Measurements from ENCODE around the gene FRAS1.

GRCh38 chr4:78441756-78442155, 384.6 kb downstream of the FRAS1 start:
- no peak for TF ChIP-seq CTCF (conservative IDR thresholded peaks at IDR 0.05 in 1 of 2, IDR thresholded peaks at IDR 0.05 in 1 of 2; ENCODE audit: low read depth in 1 of 2, low read length in 2 of 2)
- TF ChIP-seq EZH2 (IDR thresholded peaks at IDR 0.05; ENCODE audit: low read length, missing control alignments) = no peak

Measured in fibroblast of lung (primary cell).